NB4 (cell line): ENCODE measurements around the gene NAGK.

Source experiments
- DNase-seq: peaks from one replicate; pipeline ENCODE4 v3.0.0; 2010; ENCODE audit warnings: low read depth
- H3K4me3 ChIP-seq: one replicate; pipeline ENCODE4 v1.5.1; 2011; ENCODE audit warnings: mild to moderate bottlenecking, low read depth, low read length, moderate library complexity
- CTCF ChIP-seq: IDR thresholded peaks from one replicate; pipeline ENCODE4 v1.5.1; 2012; ENCODE audit warnings: low read depth, low read length
- MAX ChIP-seq: IDR thresholded peaks from 2 replicates; pipeline ENCODE4 v1.6.1; 2011; ENCODE audit warnings: low read depth, low read length
- MYC ChIP-seq: IDR thresholded peaks from 2 replicates; pipeline ENCODE4 v1.6.1; 2011; ENCODE audit warnings: low read depth, low read length
- POLR2A ChIP-seq: IDR thresholded peaks from 2 replicates; pipeline ENCODE4 v1.6.1; 2011; ENCODE audit warnings: mild to moderate bottlenecking; ENCODE audit not compliant: insufficient read length; ENCODE audit errors: extremely low read depth

Gene NAGK

GRCh38 chr2:71064110-71064611 is 4.3 kb upstream of the NAGK start:
- peak overlapping the region; percentile 32 for H3K4me3 ChIP-seq
- peak; percentile 63 for DNase-seq
- no peak for TF ChIP-seq POLR2A
- TF ChIP-seq CTCF, result no peak

GRCh38 chr2:71064754-71065621 is 3.5 kb upstream of the NAGK start:
- DNase-seq, result peak; percentile 93
- TF ChIP-seq POLR2A (no peak), MYC (peak; percentile 57; the same call in 1 of the 2 replicates), MAX (peak; percentile 42), CTCF (peak; percentile 1)
- peak overlapping the region; percentile 44 for H3K4me3 ChIP-seq

GRCh38 chr2:71066856-71067255 is 1.6 kb upstream of the NAGK start:
- H3K4me3 ChIP-seq, result no peak overlapping the region
- TF ChIP-seq CTCF, result no peak
- TF ChIP-seq MAX, result no peak
- TF ChIP-seq POLR2A, result no peak
- no peak for TF ChIP-seq MYC
- DNase-seq, result no peak

GRCh38 chr2:71067567-71068217 is 756 bp upstream of the NAGK start:
- peak; percentile 31 for DNase-seq
- peak overlapping the region; percentile 85 for H3K4me3 ChIP-seq
- no peak for TF ChIP-seq MAX
- no peak for TF ChIP-seq POLR2A
- no peak for TF ChIP-seq CTCF
- no peak for TF ChIP-seq MYC

- DNase-seq, result no peak
Observed at GRCh38 chr2:71069376-71069775, 928 bp downstream of the NAGK start.

More at GRCh38 chr2:71069376-71069775, 928 bp downstream of the NAGK start:
- TF ChIP-seq CTCF (no peak), POLR2A (no peak), MAX (no peak), MYC (no peak)
- H3K4me3 ChIP-seq, result peak overlapping the region; percentile 85
